GM19438 (cell line): ENCODE data around the gene ZNRD2.
"Not testable (repeated sequence)": the region's sequence is repeated elsewhere in the genome, so short reads cannot be mapped to it uniquely, and the experiment has no call there.

Experiments
- ATAC-seq: cut with Tn5 transposase; IDR thresholded peaks from one replicate; pipeline ENCODE4 v1.9.1; 2021; ENCODE audit warnings: low read depth; ENCODE audit not compliant: unreplicated experiment

The ZNRD2 gene

DNA sequence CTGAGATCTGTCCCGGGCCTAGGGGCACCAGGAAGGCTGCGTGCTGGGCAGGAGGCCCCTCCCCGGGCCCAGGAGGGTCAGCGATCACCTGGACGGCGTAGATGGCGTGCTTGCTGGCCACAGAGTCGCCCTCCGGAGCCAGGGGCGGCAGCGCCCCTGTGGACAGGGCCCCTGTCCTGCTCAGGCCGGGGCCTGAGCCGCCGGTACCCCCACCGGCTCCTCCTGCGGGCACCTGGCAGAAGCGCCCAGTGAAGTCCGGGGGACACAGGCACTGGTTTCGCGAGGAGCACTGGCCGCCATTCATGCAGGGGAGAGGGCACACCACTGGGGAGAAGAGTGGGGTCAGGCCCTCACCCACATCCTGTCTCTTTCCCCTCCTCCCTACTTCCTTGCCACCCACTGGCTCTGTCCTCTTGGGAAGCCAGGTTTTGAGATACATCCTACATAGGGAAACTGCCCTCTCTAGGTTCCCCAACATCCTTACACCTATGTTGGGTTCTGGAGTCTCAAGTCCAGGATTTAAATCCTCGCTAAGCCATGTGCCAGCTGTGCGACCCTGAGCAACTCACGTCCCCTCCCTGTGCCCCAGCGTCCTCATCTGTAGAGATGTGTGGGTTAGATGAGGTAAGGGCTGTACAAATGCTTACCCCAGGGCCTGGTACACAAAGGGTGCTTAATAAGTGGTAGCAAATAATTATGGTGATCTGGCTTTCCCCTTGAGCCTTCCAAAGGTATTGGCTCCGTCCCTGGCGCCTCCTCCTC lies 16.0 kb upstream of the ZNRD2 start:
- no peak for ATAC-seq

GRCh38 chr11:65554842-65555430 lies 15.3 kb upstream of the ZNRD2 start:
- ATAC-seq, result no peak

- no peak for ATAC-seq
These were observed 14.5 kb upstream of the ZNRD2 start for GRCh38 chr11:65555693-65556231.

DNA sequence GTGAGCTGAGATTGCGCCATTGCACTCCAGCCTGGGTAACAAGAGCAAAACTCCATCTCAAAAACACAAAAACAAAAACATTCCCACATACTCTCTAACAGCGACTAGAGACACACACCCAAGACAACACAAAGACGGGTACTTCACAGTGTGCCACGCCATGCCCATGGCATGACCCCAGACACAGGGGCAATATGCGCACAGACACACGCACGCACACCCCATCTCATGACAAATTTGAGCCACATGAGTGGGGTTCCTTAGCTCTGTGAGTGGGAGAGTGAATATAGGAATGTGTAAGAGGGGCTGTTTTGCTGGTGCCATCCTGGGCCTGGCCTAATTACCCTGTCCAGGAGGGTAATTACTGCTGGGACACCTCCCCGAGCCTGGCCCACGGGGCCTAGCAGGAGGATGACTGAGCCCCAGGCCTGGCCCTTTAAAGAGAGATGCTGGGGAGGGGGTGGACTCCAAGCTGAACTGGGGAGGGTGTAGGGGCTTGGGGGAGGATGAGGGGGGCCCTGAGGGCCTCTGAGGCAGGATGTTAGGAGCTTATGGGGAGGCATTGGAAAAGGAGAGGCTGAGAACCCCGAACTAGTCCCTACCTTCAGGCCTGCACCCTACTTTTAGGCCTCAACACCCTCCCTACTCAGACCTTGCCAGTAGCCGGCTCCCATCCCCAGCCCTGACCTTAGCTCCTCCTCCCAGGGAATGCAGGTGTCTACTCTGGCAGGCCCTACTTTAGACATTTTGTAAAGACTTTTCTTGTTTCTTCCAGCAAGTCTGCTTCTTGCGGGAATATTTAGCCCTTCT lies 13.6 kb upstream of the ZNRD2 start:
- ATAC-seq, result no peak

GRCh38 chr11:65557280-65558001 lies 12.8 kb upstream of the ZNRD2 start:
- ATAC-seq, result no peak

DNA sequence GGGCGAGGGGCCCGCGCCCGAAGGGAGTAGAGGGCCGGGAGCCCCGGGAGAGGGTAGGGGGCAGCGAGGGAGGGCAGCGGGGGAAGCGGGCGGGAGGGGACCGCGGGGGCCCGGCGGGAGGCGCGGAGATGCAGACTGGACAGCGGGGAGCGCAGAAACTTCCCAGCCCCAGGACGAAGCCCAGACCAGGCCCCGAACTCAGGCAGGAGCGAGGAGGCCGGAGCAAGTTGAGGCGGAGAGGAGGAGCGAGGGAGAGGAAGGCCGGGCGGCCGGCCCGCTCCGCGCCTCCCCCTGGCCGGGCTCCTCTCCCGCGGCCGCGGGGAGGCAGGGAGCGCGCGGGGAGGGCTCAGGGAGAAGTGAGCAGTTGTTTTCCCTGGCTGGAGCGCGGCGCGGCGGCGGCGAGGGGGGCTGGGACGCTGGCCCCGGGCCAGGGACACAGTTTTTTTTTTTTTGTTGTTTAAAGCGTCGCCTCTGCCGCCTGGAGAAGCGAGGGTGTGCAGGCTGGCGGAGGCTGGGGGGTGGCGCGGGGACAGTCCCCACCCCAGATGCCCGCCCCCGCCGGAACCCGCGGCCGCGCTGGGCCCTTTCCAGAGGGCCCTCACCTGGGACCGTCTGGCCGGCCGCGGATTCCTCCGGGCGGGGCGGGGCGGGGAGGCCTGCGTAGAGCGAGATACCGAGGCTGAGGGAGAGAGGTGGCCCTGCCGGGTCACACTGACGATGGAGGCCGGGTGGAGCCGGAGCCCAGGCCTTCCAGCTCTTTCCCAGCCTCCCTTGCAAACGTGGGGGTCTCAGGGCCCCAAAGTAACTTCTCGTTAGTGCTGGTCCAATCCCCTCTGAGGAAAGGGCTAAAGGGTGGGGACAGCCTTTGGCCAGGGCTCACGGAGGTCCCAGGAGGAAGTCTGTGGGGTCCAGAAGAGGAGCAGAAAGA lies 12.0 kb upstream of the ZNRD2 start, which contains the start of gene LTBP3:
TSS of gene LTBP3 (minus strand) at position 358 of the 928 bp plus-strand sequence. CDS start 400 bp downstream, outside the sequence.
- no peak for ATAC-seq

GRCh38 chr11:65558930-65559509 lies 11.3 kb upstream of the ZNRD2 start:
- no peak for ATAC-seq

DNA sequence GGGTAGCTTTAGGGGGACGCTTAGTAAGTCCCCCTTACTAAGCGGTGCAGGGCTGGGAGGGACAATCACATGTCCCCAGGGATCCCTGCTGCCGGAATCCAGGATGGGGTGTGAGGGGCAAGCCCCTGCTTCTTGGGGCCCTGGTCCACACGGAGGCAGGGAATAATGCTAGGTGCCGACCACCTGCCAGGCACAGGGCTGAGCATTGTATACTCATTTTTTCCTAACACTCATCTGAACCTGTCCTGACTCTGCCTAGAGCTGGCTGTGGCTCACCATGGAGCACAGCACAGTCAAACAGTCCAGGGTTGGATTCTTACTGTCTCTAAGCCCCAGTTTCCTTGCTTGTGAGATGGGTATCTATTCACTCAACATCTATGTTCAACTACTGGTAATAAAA lies 10.7 kb upstream of the ZNRD2 start:
- ATAC-seq, result no peak

- ATAC-seq, result no peak
These were observed 10.2 kb upstream of the ZNRD2 start for GRCh38 chr11:65559951-65560537.

DNA sequence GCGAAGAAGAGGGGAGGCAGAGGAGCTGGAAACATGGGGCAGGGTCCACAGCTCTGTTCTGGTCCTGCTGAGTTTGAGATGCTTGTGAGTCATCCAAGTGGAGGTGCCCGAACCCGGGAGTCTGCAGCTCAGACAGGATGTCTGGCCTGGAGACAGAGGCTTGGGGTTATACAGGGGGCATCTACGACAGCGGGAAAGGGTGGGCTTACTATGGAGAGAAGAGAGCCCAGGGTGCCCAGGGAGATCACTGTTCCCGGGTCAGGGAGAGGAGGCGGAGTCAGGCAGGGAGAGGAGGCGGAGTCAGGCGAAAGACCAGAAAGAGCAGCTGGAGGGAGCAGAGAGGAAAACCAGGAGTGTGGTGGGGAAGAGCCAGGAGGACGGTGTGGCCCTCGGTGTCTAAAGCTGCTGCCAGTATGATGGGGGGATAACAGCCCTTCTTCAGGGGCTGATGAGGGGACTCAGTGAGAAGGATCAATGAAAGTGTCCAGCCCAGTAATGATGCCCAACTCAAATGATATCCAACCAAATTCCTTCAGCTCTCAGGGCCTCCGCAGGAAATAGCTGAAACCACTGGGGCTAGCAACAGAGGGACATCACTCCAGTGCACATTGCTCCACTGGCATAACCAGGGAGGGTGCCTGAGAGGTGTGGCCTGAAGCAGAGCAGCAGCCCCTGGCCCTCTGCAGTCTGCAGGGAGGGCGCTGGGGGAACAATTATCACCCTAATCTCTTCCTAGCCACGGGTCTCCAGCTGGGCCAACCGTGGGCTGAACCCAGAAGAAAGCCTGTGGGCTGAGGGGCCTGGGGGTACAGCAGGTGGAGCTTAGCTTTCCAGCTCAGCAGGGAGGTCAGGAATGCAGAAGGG lies 9.5 kb upstream of the ZNRD2 start:
- no peak for ATAC-seq

DNA sequence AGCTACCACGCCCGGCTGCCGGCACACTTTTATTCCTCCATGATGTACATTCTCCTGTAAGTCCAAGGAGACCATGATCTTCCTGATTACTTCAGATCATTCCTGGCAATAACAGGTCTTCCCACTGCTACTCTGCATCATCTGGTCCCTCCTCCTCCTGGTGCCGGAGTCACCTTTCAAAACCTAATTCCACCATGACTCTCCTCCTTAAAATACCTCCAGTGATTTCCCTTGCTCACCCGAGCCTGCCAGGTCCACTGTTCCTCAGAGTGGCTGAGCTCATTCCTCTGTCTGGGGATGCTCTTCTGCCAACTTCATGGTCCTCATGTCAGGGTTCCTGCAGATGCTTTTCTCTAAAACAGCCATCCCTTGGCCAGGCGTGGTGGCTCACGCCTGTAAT lies 8.3 kb upstream of the ZNRD2 start:
- ATAC-seq, result no peak

DNA sequence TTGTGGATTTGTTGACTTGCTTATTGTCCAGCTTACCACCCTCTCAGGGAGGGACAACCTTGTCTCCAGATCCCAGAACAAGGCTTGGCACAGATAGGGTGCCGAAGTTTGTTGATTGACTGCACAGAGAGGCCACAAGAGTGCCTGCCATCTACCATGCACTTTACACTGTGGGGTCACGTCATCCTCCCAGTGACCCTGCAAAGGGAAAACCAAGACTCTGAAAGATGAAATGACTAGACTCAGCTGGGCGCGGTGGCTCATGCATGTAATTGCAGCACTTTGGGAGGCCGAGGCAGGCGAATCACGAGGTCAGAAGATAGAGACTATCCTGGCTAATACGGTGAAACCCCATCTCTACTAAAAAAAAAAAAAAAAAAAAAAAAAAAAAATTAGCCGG lies 7.5 kb upstream of the ZNRD2 start:
- ATAC-seq, result no peak

DNA sequence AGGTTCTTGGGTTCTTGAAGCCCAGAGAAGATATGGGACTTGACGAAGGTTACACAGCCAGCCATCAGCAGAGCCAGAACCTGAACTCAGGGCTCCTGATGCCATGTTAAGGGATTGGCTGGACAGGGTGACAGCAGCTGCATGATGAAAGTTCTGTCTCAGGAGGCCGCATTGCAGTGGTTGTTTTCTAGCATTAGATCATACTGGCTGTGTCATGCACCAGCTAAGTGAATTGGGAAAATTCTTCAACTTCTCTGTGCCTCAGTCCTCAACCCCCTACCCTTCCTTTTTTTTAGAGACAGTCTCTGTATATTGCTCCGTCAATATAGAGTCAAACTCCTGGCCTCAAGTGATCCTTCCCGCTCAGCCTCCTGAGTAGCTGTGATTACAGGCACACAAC lies 6.7 kb upstream of the ZNRD2 start:
- no peak for ATAC-seq

DNA sequence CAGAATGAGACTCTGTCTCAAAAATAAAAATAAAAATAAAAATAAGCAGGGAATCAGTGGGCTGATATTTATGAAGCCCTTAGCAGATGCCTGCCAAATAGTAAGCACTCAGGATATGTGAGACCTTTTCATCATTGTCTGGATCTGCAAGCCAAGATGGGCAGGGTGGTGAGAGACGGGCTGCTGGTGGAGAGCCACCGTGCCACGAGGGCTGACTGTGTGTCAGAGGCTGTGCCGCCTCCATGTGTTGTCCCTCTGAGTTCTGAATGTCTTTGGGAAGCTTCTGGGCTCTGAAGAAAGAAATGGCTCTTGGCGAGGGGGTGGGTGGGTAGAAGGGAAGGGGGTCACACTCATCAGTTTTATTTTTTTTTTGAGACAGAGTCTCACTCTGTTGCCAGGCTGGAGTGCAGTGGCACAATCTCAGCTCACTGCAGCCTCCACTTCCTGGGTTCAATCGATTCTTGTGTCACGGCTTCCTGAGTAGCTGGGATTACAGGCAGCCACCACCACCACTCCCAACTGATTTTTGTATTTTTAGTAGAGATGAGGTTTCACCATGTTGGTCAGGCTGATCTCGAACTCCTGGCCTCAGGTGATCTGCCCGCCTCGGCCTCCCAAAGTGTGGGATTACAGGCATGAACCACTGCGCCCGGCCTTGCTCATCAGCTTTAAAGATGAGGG lies 5.3 kb upstream of the ZNRD2 start:
- ATAC-seq, result not testable (repeated sequence)

GRCh38 chr11:65565624-65566453 lies 4.4 kb upstream of the ZNRD2 start:
- ATAC-seq, result no peak

DNA sequence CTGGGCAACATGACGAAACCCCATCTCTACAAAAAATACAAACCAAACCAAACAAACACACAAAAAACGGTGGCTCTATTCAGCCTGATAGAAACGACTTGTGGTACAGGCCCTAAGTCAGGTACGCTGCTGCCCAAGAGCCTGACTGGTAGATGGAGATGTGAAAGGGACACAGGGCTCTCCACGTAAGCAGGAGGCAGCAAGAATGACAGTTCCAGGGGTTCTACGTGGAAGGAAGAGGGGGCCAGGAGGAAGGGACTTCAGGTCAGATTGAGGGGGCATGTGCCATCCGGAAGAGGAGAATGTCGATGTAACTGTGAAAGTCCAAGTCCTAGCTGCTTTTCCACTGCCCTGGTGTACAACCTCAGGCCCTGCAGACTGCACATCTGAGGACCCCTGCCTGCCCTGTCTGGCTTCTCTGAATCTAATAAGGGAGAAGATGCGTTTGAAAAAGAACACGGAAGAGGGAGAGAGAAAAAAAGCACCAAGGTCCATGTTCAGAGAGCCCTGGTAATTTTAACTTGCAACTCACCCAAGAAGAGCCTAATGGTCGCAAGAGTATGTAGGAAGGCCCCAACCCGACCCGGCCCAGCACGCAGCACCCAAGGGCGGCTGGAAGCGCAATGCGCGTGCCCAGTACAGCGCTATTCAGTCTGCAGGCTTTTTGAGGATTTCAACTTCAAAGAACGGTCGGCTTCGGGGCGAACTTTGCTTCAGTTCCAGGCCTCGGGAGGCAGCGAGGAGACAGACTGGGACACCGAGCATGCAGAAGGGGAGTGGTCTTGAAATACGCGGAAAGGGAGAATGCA lies 909 bp upstream of the ZNRD2 start:
- peak; percentile 3 for ATAC-seq
